ENCODE results near the gene MBD3.
"Not testable (repeated sequence)": the region's sequence is repeated elsewhere in the genome, so short reads cannot be mapped to it uniquely, and the experiment has no call there.

Gene MBD3, protein sequence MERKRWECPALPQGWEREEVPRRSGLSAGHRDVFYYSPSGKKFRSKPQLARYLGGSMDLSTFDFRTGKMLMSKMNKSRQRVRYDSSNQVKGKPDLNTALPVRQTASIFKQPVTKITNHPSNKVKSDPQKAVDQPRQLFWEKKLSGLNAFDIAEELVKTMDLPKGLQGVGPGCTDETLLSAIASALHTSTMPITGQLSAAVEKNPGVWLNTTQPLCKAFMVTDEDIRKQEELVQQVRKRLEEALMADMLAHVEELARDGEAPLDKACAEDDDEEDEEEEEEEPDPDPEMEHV
- total RNA-seq: 13.4 to 97.7 (median 48.6) reads per million in 18 experiments

DNA sequence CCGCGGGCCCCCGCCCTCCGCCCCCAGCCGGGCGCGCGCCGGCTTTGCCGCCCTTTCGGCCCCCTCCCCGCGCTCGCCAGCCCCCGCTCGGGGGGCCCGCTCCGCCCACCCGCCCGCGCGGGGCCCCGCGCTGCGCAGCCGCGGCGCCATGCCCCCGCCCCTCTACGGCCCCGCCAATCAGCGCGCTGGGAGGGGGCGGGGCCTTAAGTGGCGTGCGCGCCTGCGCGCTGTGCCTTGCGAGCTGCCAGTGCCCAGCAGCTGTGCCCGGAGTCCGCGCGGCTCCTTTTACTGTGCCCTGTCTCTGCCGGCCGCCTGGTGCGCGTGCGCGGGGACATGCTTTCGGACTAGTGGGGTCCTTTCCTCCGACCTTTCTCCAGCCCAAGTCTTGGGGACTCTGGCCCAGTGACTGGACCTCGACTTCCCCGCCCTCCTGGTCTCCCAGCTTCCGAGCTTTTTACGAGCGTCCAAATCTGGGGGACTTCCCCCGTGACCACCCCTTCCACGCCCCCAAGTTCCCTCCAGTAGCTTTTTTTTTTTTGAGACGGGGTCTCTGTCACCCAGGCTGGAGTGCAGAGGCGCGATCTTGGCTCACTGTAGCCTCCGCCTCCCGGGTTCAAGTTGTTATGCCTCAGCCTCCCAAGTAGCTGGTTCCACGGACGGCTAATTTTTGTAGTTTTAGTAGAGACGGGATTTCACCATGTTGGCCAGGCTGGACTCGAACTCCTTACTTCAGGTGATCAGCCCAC, at the start of gene MBD3:
MBD3 (minus strand) TSS at position 111 of the 746 bp plus-strand sequence. CDS start 234 bp downstream, outside the sequence.
- peak; percentile 96 to 98 for DNase-seq

- DNase-seq: not testable (repeated sequence)
Observed at GRCh38 chr19:1640893-1641448, 48.3 kb upstream of the MBD3 start.

- DNase-seq: no peak
Observed at GRCh38 chr19:1636325-1637236, 43.9 kb upstream of the MBD3 start.

- DNase-seq: no peak
Observed at GRCh38 chr19:1634938-1635243, 42.2 kb upstream of the MBD3 start.

DNA sequence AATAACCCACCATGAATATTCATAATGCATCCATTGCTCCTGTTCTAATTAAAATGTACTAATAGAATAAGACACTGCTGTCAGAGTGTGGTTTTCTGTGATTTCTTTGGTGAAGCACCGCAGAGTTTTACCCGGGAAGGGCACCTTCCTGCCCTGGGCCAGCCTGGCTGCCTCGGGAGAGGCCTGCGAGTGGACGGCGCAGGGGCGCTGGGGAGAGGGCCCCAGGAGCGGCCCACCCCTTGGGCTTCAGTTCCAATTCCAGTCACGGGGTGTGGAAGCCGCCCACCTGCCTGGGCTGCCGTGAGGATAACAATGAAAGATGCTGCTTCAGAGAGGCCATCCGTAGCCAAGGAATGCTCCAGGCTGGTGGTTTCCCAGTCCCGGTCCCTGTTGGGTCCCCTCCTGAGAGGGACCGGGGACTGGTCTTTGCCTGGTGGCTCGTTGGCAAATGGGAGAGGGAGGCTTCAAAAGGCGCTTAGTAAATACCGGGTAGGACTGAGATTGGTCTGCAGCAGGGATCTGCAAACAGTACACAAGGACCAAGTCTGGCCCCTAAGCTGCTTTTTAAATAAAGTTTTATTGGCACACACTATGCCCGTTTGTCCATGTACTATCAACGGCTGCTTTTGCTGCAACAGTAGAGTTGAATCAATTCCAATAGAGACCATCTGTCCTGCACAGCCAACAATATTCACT, 41.7 kb upstream of the MBD3 start:
- no peak for DNase-seq

DNA sequence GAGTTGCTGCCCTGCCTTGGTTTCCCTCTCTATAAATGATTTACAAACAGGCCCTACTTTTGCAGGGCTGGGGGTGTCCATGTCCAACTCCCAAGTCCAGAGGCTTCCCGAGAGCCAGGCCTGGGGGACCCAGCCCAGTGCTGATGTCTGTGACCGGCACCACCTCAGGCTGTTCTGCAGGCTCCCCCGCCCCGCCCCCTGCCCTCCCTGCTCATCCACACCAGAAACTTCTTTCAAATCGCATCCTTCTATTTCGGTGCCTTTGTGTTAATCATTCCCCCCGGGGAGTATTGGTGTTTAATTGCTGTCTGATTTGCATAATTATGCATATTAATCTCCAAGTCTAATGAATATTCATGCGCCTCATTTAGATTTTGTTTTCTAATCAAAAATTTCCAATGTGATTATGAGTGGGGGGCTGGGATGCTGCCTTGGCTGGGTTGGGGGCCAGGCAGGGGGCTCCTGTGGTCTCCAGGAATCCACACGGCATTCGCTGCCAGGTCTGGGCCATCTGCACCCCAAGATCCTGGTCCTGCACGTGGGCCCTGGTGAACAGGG, 40.7 kb upstream of the MBD3 start:
- DNase-seq: no peak

DNA sequence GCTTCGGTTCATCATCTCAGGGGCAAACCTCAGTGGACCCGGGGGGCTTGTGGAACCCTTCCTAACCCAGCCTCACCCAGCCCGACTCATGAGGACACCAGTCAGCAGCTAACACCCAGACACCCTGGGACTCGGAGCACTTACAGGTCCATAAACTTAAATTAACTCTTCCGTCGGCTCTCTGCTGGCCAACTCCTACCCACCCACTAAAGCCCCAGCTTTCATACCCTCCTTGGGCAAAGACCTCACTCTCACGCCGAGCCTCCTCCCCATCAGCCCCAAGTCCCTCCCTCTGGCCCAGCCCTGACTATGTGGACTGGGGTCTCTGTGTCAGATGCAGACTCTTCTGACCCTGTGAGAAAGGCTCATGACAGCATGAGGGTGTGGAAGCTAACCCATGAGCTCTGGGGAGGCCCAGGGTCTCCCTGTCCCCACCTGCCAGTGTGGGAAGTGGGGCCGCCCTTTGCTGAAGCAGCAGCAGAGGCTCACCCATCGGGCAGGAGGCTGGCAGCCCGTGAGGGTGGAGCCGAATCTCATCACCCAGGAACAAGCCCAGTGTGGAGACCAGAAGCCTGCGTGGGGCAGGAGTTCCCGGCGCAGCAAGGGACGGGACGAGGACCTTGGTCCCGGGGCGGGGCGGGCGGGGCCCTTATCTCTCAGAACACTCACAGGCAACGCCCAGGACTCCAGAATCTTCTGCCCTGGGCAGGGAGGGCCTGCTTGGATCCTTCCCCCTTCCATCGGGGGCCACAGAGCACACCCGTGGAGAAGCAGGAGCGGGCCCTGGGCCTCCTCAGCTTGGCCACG, 40.0 kb upstream of the MBD3 start:
- no peak for DNase-seq

GRCh38 chr19:1631557-1632100, 39.0 kb upstream of the MBD3 start:
- DNase-seq: no peak

GRCh38 chr19:1630811-1631210, 38.1 kb upstream of the MBD3 start:
- no peak for DNase-seq

DNA sequence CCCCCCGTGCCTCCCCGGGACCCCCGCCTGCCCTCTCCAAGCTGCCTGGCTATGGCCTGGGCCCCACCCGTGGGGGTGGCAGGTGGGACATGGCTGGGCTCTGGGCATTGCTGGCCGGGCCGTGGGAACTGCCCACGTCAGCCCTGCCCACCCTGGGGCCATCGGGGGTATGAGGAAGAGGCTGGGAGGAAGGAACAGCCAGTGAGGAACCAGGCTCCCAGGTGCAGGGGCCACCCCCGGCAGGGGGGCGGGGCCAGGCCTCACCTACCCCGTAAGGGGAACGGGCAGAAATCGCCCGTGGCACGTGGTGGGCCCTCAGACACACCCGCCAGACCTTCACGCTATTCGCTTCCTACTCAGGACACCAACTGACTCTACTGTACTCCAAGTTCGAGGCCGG, 37.3 kb upstream of the MBD3 start:
- no peak for DNase-seq

DNA sequence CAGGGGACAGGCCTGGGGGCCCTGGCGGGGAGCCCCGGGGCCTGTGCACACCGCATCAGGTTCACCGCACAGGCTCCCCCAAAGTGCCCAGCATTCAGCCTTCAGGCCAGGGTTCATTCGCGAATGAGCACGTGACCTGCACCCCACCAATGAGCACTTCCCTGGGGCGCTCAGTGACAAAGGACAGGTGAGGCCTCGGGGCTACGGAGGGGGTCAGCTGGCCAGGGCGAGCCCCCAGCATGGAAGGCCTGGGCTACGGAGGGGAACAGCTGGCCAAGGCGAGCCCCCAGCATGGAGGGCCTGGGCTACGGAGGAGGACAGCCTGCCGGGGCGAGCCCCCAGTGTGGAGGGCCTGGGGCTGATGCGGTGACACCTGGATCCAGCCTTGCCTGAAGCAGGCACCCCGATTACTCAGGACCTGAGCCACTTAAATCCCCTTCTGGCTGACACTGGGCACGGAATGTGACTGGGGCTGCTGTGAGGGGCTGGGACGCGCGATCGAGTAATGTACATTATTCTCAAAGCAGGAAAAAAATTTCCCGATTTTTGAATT, 36.7 kb upstream of the MBD3 start:
- no peak for DNase-seq

GRCh38 chr19:1627194-1627593, 34.5 kb upstream of the MBD3 start:
- DNase-seq: no peak

DNA sequence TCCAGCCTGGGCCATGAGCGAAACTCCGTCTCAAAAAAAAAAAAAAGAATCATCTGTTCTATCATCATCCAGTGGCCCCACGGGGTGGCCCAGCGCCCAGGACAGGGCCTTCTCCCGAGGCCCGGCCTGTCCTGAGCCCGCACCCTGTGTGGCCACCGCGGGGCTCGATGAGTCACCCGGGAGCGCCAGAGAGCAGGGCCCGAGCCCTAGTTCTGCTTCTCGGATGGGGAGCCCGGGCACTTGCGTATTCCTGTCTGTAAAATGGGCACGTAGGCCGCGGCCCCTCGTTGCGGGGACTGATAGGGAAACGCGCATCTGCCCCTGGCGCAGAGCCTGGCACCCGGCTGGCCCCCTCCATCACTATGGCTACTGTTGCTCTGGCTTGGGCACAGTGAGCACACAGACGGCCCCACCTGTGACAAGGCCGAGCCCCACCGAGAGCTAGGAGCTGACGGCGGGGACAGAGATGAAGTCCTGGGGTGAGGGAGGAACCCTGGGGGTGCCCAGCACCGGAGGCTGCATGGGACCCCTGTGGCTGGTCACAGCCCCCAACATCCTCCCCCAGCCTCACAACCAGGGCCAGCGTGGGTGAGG, 33.8 kb upstream of the MBD3 start:
- no peak for DNase-seq

- peak; percentile 71 to 77 for DNase-seq
Observed at GRCh38 chr19:1624458-1624857, 31.8 kb upstream of the MBD3 start.

- no peak for DNase-seq
Observed at GRCh38 chr19:1622541-1622940, 29.9 kb upstream of the MBD3 start.

DNA sequence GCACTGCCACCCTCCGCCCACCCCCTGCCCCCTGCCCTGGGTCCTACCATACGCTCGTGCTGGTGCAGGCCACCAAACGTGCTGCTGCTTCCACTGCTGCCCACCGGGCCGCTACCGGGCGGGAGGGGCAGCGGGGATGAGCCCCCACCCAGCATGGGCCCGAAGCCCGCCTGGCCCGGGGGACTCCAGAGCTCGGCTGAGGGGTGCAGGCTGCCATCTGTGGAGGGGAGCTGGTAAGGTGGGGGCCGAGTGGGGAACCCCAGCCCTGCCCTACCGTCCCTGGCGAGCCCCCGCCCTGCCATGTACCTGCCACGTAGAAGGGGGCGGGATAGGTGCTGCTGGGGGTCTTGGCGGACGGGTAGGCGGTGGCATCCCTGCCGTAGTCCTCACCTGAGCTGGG, 29.3 kb upstream of the MBD3 start:
- no peak for DNase-seq

DNA sequence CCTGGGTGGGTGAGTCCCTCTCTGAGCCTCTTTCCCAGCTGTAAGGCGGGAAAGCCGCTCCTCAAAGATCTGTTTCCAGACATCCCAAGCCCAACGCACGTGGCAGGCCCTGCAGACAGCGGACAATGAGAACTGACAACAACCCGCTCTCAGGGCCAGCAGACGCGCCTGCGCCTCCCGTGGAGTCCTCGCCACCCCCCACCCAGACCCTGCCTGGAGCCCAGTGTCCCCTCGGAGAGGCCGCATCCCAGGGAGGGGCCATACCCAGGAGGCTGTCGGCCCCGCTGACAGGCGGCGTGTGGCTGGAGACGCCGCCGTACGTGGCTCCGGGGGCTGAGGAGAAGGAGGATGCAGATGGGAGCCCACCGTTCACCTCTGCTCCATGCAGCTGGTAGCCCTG, 28.9 kb upstream of the MBD3 start:
- no peak for DNase-seq

- no peak for DNase-seq
Observed at GRCh38 chr19:1621021-1621420, 28.4 kb upstream of the MBD3 start.

- no peak for DNase-seq
Observed at GRCh38 chr19:1620502-1620901, 27.8 kb upstream of the MBD3 start.

DNA sequence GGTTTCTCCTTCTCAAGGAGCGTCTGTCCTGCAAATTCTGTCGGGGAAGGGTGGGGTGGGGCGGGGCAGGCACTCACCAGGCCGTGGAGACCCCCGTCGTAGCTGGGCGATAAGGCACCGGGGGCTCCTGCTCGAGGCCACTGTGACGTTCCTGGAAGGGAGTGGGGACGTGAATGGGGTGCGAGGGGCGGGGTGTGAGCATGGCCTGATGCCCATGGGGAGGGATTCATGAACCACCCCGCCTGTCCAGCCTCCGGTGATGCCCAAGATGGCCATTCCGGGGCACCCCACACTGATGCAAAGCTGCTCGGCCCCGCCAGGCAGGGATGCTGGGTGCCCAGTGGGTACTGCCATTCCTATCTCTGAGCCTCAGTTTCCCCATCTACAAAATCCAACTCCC, 27.0 kb upstream of the MBD3 start:
- DNase-seq: no peak
